GM19099 (cell line): Measurements from ENCODE around the gene PCDHB5.
"Not testable (repeated sequence)": the region's sequence is repeated elsewhere in the genome, so short reads cannot be mapped to it uniquely, and the experiment has no call there.

Experiments used
- POLR2A ChIP-seq: IDR thresholded peaks from 3 replicates; pipeline ENCODE4 v1.6.1; 2011; ENCODE audit warnings: low read depth; ENCODE audit not compliant: insufficient read length; ENCODE audit errors: extremely low read depth

The PCDHB5 gene

GRCh38 chr5:141172381-141173204, 37.6 kb downstream of the PCDHB5 start, which contains the start of gene PCDHB7:
PCDHB7 (plus strand) TSS chr5:141172644; CDS start chr5:141172836, 192 bp downstream.
- no peak for TF ChIP-seq POLR2A

DNA sequence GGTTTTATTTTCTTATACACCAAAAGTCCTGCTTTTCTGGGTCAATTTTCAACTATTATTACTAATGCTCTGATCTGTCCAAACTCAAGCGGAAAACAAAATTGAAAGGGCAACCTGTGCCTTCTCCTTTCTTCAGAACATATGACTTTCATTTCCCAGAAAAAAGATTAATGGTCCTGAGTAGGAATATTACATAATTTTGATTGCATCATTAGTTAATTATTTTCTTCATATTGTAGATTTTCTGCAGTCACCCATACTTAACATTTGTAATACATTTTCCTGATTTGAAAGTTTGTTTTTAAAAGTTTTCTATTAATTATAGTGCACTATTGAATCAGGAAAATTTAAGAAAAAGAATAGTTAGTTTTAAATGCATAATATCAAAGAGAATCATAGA, 40.9 kb downstream of the PCDHB5 start:
- no peak for TF ChIP-seq POLR2A

DNA sequence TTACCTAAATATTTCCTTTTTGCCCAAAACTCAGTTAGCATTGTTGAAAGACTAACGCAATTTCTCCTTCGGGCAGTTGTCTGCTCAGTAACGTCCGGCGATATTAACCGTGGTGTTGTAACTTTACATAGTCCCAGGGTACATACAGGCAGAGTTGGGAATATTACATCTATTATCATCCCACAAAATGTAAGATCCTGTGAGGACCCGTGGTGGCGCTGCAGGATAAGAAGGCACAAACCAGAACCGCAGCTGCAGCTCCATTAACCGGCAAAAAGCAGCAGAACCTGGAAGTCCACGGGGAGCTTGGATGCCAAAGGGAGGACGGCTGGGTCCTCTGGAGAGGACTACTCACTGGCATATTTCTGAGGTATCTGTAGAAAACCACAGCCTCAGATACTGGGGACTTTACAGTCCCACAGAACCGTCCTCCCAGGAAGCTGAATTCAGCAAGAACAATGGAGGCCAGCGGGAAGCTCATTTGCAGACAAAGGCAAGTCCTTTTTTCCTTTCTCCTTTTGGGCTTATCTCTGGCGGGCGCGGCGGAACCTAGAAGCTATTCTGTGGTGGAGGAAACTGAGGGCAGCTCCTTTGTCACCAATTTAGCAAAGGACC, 42.7 kb downstream of the PCDHB5 start, which contains the start of gene PCDHB8:
Gene PCDHB8, plus strand, starts transcription at position 214 of the 615 bp plus-strand sequence. Its CDS starts 245 bp downstream, at position 459.
- TF ChIP-seq POLR2A, result not testable (repeated sequence)

- TF ChIP-seq POLR2A, result no peak
Observed at GRCh38 chr5:141180313-141180712, 45.3 kb downstream of the PCDHB5 start.

GRCh38 chr5:141182248-141182647, 47.2 kb downstream of the PCDHB5 start, which contains the start of gene PCDHB16:
PCDHB16 (plus strand) TSS chr5:141182387; CDS start chr5:141182560, 173 bp downstream.
- TF ChIP-seq POLR2A, result no peak

GRCh38 chr5:141186897-141187512, 52.0 kb downstream of the PCDHB5 start, which contains the start of gene PCDHB9:
PCDHB9 (plus strand) TSS chr5:141187161; CDS start chr5:141187319, 158 bp downstream.
- TF ChIP-seq POLR2A, result no peak
